ENCODE results near the gene CXCL5.

Gene CXCL5

DNA sequence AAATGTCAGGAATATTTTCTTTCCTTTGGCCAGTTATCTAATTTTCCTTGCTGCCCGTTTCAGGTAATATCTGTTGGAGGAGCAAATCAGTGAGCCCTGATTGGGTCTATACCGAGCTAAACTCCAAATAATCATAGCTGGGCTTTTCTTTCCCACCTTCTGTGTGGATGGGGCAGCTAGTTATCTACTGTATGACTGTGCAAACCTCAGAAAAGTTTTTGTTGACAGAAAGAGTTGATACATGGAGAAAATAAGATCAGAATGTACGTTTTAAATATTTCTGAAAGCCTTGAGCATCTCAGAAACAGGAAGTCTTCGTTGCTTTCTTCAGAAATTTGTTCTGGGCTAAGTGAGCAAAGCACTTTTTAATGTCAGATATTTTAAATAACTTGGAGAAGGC is 6.2 kb upstream of the CXCL5 start:
- no peak for TF ChIP-seq POLR2AphosphoS5 (IDR thresholded peaks at IDR 0.05; ENCODE audit: low read depth, low read length)
- TF ChIP-seq, protein P1, sequence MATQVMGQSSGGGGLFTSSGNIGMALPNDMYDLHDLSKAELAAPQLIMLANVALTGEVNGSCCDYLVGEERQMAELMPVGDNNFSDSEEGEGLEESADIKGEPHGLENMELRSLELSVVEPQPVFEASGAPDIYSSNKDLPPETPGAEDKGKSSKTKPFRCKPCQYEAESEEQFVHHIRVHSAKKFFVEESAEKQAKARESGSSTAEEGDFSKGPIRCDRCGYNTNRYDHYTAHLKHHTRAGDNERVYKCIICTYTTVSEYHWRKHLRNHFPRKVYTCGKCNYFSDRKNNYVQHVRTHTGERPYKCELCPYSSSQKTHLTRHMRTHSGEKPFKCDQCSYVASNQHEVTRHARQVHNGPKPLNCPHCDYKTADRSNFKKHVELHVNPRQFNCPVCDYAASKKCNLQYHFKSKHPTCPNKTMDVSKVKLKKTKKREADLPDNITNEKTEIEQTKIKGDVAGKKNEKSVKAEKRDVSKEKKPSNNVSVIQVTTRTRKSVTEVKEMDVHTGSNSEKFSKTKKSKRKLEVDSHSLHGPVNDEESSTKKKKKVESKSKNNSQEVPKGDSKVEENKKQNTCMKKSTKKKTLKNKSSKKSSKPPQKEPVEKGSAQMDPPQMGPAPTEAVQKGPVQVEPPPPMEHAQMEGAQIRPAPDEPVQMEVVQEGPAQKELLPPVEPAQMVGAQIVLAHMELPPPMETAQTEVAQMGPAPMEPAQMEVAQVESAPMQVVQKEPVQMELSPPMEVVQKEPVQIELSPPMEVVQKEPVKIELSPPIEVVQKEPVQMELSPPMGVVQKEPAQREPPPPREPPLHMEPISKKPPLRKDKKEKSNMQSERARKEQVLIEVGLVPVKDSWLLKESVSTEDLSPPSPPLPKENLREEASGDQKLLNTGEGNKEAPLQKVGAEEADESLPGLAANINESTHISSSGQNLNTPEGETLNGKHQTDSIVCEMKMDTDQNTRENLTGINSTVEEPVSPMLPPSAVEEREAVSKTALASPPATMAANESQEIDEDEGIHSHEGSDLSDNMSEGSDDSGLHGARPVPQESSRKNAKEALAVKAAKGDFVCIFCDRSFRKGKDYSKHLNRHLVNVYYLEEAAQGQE (IDR thresholded peaks at IDR 0.05; ENCODE audit: insufficient read depth in 1 of 2, low read depth in 2 of 2, low read length in 2 of 2): no peak
- no peak for TF ChIP-seq SIN3A (IDR thresholded peaks at IDR 0.05; ENCODE audit: borderline replicate concordance, insufficient read depth, low read length)
- TF ChIP-seq FOXP2 (optimal IDR thresholded peaks at IDR 0.05; ENCODE audit: borderline replicate concordance, extremely low read depth, extremely low read length, insufficient read depth): no peak
- no peak for TF ChIP-seq TAF1 (IDR thresholded peaks at IDR 0.05; ENCODE audit: borderline replicate concordance, insufficient read depth, low read length)

DNA sequence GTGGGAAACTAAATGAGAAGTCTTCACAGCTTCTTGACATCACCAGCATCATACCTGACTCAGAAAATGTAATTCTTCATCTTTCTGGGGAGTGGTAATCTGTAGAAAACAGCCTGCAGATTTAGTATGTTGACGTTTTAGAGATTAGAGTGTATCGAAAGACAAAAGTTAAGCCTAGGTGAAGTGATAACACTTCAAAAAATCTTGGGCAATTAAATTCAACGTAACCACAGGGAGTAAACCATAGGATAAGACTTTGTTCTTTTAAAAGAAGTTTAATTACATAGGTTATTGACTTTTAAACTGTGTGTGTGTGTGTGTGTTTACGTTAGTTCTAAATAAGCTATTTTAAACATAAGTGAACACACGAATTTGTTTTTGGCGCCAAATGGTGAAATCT is 1.8 kb upstream of the CXCL5 start:
- TF ChIP-seq POLR2AphosphoS5 (IDR thresholded peaks at IDR 0.05; ENCODE audit: low read depth, low read length): no peak
- TF ChIP-seq TAF1 (IDR thresholded peaks at IDR 0.05; ENCODE audit: borderline replicate concordance, insufficient read depth, low read length): no peak
- TF ChIP-seq, protein P1 (IDR thresholded peaks at IDR 0.05; ENCODE audit: insufficient read depth in 1 of 2, low read depth in 2 of 2, low read length in 2 of 2): no peak
- no peak for TF ChIP-seq FOXP2 (optimal IDR thresholded peaks at IDR 0.05; ENCODE audit: borderline replicate concordance, extremely low read depth, extremely low read length, insufficient read depth)
- no peak for TF ChIP-seq SIN3A (IDR thresholded peaks at IDR 0.05; ENCODE audit: borderline replicate concordance, insufficient read depth, low read length)

DNA sequence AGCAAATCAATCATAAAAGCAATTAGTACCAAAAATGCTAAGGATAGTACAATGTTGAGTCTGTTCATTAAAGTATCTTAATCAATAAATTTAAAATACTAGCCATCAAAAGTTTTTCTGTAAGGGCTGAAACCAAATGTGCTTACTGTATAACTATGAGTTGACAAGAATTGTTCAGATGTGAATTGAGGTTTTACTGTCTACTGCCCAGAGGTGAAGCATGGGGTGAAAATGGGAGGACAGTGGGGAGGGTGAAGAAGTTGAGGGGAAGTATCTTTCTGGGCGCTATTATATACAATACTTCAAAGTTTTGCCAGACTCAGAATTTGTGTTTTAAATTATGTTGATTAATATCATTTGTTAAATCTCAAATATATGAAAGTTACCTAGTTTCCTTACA is 6.4 kb downstream of the CXCL5 start:
- no peak for TF ChIP-seq FOXP2 (optimal IDR thresholded peaks at IDR 0.05; ENCODE audit: borderline replicate concordance, extremely low read depth, extremely low read length, insufficient read depth)
- TF ChIP-seq SIN3A (IDR thresholded peaks at IDR 0.05; ENCODE audit: borderline replicate concordance, insufficient read depth, low read length): no peak
- TF ChIP-seq, protein P1 (IDR thresholded peaks at IDR 0.05; ENCODE audit: insufficient read depth in 1 of 2, low read depth in 2 of 2, low read length in 2 of 2): no peak
- no peak for TF ChIP-seq POLR2AphosphoS5 (IDR thresholded peaks at IDR 0.05; ENCODE audit: low read depth, low read length)
- no peak for TF ChIP-seq TAF1 (IDR thresholded peaks at IDR 0.05; ENCODE audit: borderline replicate concordance, insufficient read depth, low read length)

DNA sequence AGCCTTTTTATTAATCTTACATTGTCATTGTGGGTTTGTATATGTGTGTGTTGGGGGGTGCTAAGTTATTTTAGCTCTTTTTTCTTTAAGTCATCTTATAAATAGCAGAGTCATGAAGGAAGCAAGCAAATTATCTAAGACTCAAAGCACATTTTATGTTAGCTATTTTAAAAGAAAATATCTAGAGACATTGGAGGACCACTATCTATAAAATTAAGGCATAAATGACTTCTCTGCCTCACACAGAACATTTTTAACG is 6.8 kb downstream of the CXCL5 start:
- no peak for TF ChIP-seq SIN3A (IDR thresholded peaks at IDR 0.05; ENCODE audit: borderline replicate concordance, insufficient read depth, low read length)
- TF ChIP-seq TAF1 (IDR thresholded peaks at IDR 0.05; ENCODE audit: borderline replicate concordance, insufficient read depth, low read length): no peak
- TF ChIP-seq FOXP2 (optimal IDR thresholded peaks at IDR 0.05; ENCODE audit: borderline replicate concordance, extremely low read depth, extremely low read length, insufficient read depth): no peak
- TF ChIP-seq, protein P1 (IDR thresholded peaks at IDR 0.05; ENCODE audit: insufficient read depth in 1 of 2, low read depth in 2 of 2, low read length in 2 of 2): no peak
- no peak for TF ChIP-seq POLR2AphosphoS5 (IDR thresholded peaks at IDR 0.05; ENCODE audit: low read depth, low read length)
